Astrocyte (in vitro differentiated cells and primary cell): ENCODE measurements around the gene POU2F2.

ENCODE experiments used
- EZH2 ChIP-seq: IDR thresholded peaks from 2 replicates; pipeline ENCODE4 v1.6.1; 2012; ENCODE audit warnings: mild to moderate bottlenecking, low read length, inconsistent platforms; ENCODE audit not compliant: insufficient read depth
- TF ChIP-seq, protein P1 (sequence below): IDR thresholded peaks from 2 replicates; pipeline ENCODE4 v1.5.1; 2011; ENCODE audit warnings: low read depth, mild to moderate bottlenecking, inconsistent platforms, low read length, moderate library complexity; ENCODE audit not compliant: insufficient read depth

DNA sequence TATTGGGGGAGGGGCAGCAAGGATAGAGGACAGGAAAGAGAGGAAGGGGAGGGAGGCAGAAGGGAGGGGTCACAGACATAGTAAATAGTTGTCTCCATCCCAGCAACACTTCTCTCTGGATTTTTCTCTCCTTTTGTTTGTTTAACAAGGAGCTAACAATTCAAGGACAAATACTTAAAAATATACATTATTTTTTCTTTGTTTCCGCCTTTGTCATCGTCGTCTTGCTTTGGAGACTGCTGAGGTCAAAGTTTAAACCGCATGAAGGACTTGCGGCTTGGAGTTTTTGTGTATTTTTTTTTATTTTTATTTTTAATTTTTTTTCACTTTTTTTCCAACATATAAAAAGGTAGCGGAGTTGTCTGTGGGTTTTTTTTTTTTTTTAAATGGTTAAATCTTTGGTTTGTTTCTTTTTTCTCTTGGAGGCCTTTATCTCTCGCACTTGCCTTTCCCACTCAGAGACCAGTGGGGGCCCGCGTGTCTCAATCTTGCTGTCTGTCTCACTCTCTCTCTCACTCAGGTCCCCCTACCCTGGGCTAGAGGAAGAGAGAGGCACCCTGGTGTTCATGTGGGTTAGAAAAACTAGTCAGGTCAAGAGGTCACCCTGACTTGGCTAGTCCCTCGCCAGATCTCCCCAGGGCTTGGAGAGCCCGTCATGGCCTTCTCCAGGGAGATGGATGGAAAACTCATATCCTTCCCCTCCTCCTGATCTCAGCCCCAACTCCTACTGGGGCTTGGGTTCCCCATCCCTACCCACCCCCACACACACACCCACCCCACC, 45.3 kb downstream of the POU2F2 start:
- TF ChIP-seq, protein P1, sequence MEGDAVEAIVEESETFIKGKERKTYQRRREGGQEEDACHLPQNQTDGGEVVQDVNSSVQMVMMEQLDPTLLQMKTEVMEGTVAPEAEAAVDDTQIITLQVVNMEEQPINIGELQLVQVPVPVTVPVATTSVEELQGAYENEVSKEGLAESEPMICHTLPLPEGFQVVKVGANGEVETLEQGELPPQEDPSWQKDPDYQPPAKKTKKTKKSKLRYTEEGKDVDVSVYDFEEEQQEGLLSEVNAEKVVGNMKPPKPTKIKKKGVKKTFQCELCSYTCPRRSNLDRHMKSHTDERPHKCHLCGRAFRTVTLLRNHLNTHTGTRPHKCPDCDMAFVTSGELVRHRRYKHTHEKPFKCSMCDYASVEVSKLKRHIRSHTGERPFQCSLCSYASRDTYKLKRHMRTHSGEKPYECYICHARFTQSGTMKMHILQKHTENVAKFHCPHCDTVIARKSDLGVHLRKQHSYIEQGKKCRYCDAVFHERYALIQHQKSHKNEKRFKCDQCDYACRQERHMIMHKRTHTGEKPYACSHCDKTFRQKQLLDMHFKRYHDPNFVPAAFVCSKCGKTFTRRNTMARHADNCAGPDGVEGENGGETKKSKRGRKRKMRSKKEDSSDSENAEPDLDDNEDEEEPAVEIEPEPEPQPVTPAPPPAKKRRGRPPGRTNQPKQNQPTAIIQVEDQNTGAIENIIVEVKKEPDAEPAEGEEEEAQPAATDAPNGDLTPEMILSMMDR = no peak
- no peak for TF ChIP-seq EZH2
